IMR-90 (cell line): Measurements from ENCODE around the gene LGALS13. TPM values are rescaled to one million over a fixed set of nuclear protein-coding genes. Genes with fewer than 3 reads are reported as not detected.

ENCODE experiments used
- ATAC-seq: fragments of 200-7000 bp; cut with Tn5 transposase; 2 replicates; pipeline ENCODE4 v1.9.1; 2020; ENCODE audit warnings: low read depth, mild to moderate bottlenecking, moderate library complexity
- BruUV-seq: library from RNA; stranded (reverse); fragments of 400-500 nt; replicated peaks from 2 replicates; lab custom pipeline; 2021; lab: Mats Ljungman, UMichigan
- CTCF ChIA-PET: fragments of 300-600 bp; formaldehyde crosslinking; extraction: SDS; loops from one replicate; lab custom pipeline; 2021; ENCODE audit warnings: antibody characterized with exemption; lab: Yijun Ruan, JAX
- POLR2A ChIA-PET: fragments of 300-600 bp; sonication (Branson Sonifier 250); formaldehyde crosslinking; loops from one replicate; lab custom pipeline; 2022; ENCODE audit warnings: antibody characterized with exemption; ENCODE audit not compliant: unreplicated experiment; lab: Charles Lee
- DNase-seq: peaks from one replicate; pipeline ENCODE4 v3.0.0; 2013
- H2AFZ ChIP-seq: replicated peaks from 2 replicates; pipeline ENCODE3; 2013; ENCODE audit warnings: low read length, mild to moderate bottlenecking; ENCODE audit not compliant: poor library complexity
- H2AK5ac ChIP-seq: 2 replicates; pipeline ENCODE4 v1.6.1; 2013; ENCODE audit warnings: low read depth, low read length, inconsistent platforms
- H2AK9ac ChIP-seq: replicated peaks from 2 replicates; pipeline ENCODE3; 2013; ENCODE audit warnings: mild to moderate bottlenecking, low read depth, low read length, moderate library complexity; ENCODE audit not compliant: poor library complexity
- H2BK120ac ChIP-seq: 2 replicates; pipeline ENCODE4 v1.6.1; 2013; ENCODE audit warnings: low read depth, low read length, inconsistent platforms
- H2BK15ac ChIP-seq: 3 replicates; pipeline ENCODE4 v1.6.1; 2013; ENCODE audit warnings: low read depth, low read length, inconsistent platforms
- H2BK20ac ChIP-seq: 2 replicates; pipeline ENCODE4 v1.6.1; 2013; ENCODE audit warnings: low read depth, mild to moderate bottlenecking, inconsistent platforms, low read length, moderate library complexity
- H2BK5ac ChIP-seq: 2 replicates; pipeline ENCODE4 v1.6.1; 2013; ENCODE audit warnings: mild to moderate bottlenecking, low read depth, low read length, inconsistent platforms; ENCODE audit not compliant: poor library complexity, severe bottlenecking
- H3K14ac ChIP-seq: replicated peaks from 2 replicates; pipeline ENCODE4 v1.6.1; 2013; ENCODE audit warnings: low read depth, low read length, inconsistent platforms
- H3K18ac ChIP-seq: 2 replicates; pipeline ENCODE4 v1.6.1; 2013; ENCODE audit warnings: low read depth, low read length, control low read depth
- H3K23ac ChIP-seq: 2 replicates; pipeline ENCODE4 v1.6.1; 2013; ENCODE audit warnings: low read depth, low read length, inconsistent platforms
- H3K27ac ChIP-seq: 2 replicates; pipeline ENCODE4 v1.5.1; 2013; ENCODE audit warnings: mild to moderate bottlenecking, control low read depth, low read length; ENCODE audit not compliant: insufficient read depth
- H3K27me3 ChIP-seq: 2 replicates; pipeline ENCODE4 v1.6.1; 2013; ENCODE audit warnings: low read length; ENCODE audit not compliant: control insufficient read depth, insufficient read depth
- H3K36me3 ChIP-seq: 2 replicates; pipeline ENCODE4 v1.6.1; 2013; ENCODE audit warnings: low read length, mixed read lengths; ENCODE audit not compliant: control insufficient read depth, insufficient read depth
- H3K4ac ChIP-seq: 2 replicates; pipeline ENCODE4 v1.6.1; 2013; ENCODE audit warnings: low read depth, low read length, inconsistent platforms
- H3K4me1 ChIP-seq: 2 replicates; pipeline ENCODE4 v1.6.1; 2013; ENCODE audit warnings: low read length, mixed read lengths; ENCODE audit not compliant: control insufficient read depth, insufficient read depth
- H3K4me2 ChIP-seq: 2 replicates; pipeline ENCODE4 v1.6.1; 2013; ENCODE audit warnings: low read depth, mild to moderate bottlenecking, control low read depth, low read length, moderate library complexity
- H3K4me3 ChIP-seq: 2 replicates; pipeline ENCODE4 v1.5.1; 2013; ENCODE audit warnings: low read depth, mild to moderate bottlenecking, control low read depth, low read length, moderate library complexity; ENCODE audit not compliant: insufficient read depth
- H3K56ac ChIP-seq: 2 replicates; pipeline ENCODE4 v1.6.1; 2013; ENCODE audit warnings: low read length, inconsistent platforms; ENCODE audit not compliant: insufficient read depth; ENCODE audit errors: extremely low read depth
- H3K79me1 ChIP-seq, 2 experiments: 2 replicates each; pipeline ENCODE4 v1.6.1; 2013; ENCODE audit warnings: low read length in 2 of 2, inconsistent platforms in 1 of 2, low read depth in 1 of 2
- H3K9ac ChIP-seq: 2 replicates; pipeline ENCODE4 v1.6.1; 2013; ENCODE audit warnings: low read depth, low read length, control low read depth
- H3K9me1 ChIP-seq: 2 replicates; pipeline ENCODE4 v1.6.1; 2013; ENCODE audit warnings: low read length, inconsistent platforms; ENCODE audit not compliant: insufficient read depth
- H3K9me3 ChIP-seq: 2 replicates; pipeline ENCODE4 v1.6.1; 2013; ENCODE audit warnings: low read length; ENCODE audit not compliant: control insufficient read depth, insufficient read depth
- H4K20me1 ChIP-seq: 2 replicates; pipeline ENCODE4 v1.6.1; 2013; ENCODE audit warnings: low read length, inconsistent platforms; ENCODE audit not compliant: insufficient read depth
- H4K5ac ChIP-seq: 2 replicates; pipeline ENCODE4 v1.6.1; 2013; ENCODE audit warnings: mild to moderate bottlenecking, low read depth, low read length, control low read depth
- H4K8ac ChIP-seq, 2 experiments: 2 replicates each; pipeline ENCODE4 v1.6.1; 2013; ENCODE audit warnings: low read depth in 2 of 2, low read length in 2 of 2, control low read depth in 1 of 2, inconsistent platforms in 1 of 2
- H4K91ac ChIP-seq: 2 replicates; pipeline ENCODE4 v1.6.1; 2013; ENCODE audit warnings: low read depth, low read length, inconsistent platforms; ENCODE audit not compliant: insufficient read depth
- BHLHE40 ChIP-seq: fragments of 150-350 bp; IDR thresholded peaks from 2 replicates; pipeline ENCODE4 v1.6.1; 2016; ENCODE audit warnings: mild to moderate bottlenecking, low read depth, low read length
- CEBPB ChIP-seq: IDR thresholded peaks from 2 replicates; pipeline ENCODE4 v1.6.1; 2012; ENCODE audit warnings: low read depth, low read length, improper control_type of control experiment
- CHD1 ChIP-seq: IDR thresholded peaks from 2 replicates; pipeline ENCODE4 v1.6.1; 2012; ENCODE audit warnings: low read depth, low read length, improper control_type of control experiment
- FOS ChIP-seq: fragments of 150-350 bp; IDR thresholded peaks from 2 replicates; pipeline ENCODE4 v1.6.1; 2016; ENCODE audit warnings: low read depth, low read length
- MAFK ChIP-seq: IDR thresholded peaks from 2 replicates; pipeline ENCODE4 v1.6.1; 2012; ENCODE audit warnings: low read depth, low read length, improper control_type of control experiment
- MAZ ChIP-seq: IDR thresholded peaks from 2 replicates; pipeline ENCODE4 v1.6.1; 2012; ENCODE audit warnings: low read depth, mild to moderate bottlenecking, low read length, improper control_type of control experiment, moderate library complexity, borderline replicate concordance
- MXI1 ChIP-seq: IDR thresholded peaks from 2 replicates; pipeline ENCODE4 v1.6.1; 2012; ENCODE audit warnings: low read depth, mild to moderate bottlenecking, low read length, moderate library complexity, borderline replicate concordance
- NFE2L2 ChIP-seq: fragments of 150-350 bp; IDR thresholded peaks from 2 replicates; pipeline ENCODE4 v1.6.1; 2016; ENCODE audit warnings: low read depth, mild to moderate bottlenecking, low read length
- POLR2A ChIP-seq: IDR thresholded peaks from 2 replicates; pipeline ENCODE4 v1.6.1; 2012; ENCODE audit warnings: mild to moderate bottlenecking, low read depth, low read length
- RAD21 ChIP-seq: IDR thresholded peaks from 2 replicates; pipeline ENCODE4 v1.6.1; 2012; ENCODE audit warnings: low read length, improper control_type of control experiment
- RCOR1 ChIP-seq: IDR thresholded peaks from 2 replicates; pipeline ENCODE4 v1.6.1; 2012; ENCODE audit warnings: mild to moderate bottlenecking, low read length, improper control_type of control experiment; ENCODE audit not compliant: insufficient replicate concordance
- RFX5 ChIP-seq: IDR thresholded peaks from 2 replicates; pipeline ENCODE4 v1.8.0; 2012; ENCODE audit warnings: low read depth, mild to moderate bottlenecking, low read length, moderate library complexity
- SMC3 ChIP-seq: fragments of 150-350 bp; IDR thresholded peaks from 2 replicates; pipeline ENCODE4 v1.6.1; 2016; ENCODE audit warnings: low read depth, mild to moderate bottlenecking, antibody characterized with exemption, low read length, moderate library complexity
- USF2 ChIP-seq: fragments of 150-350 bp; IDR thresholded peaks from 2 replicates; pipeline ENCODE4 v1.6.1; 2017; ENCODE audit warnings: mild to moderate bottlenecking, antibody characterized with exemption, low read length, low read depth
- WGBS, 2 experiments: methylation state at CpG; one replicate each; pipeline versions ENCODE4 v1.1.5 to v1.1.7; 2013; ENCODE audit warnings: missing lambda C conversion rate in 2 of 2; ENCODE audit not compliant: insufficient read length in 1 of 2; ENCODE audit errors: extremely low coverage in 2 of 2; 5-methylcytosine and 5-hydroxymethylcytosine counted together
- dilution Hi-C: fragments of 300-500 bp; cut with HindIII; formaldehyde crosslinking; loops from one replicate; pipeline ENCODE4 v1.14.3; 2018; ENCODE audit warnings: low sequenced_read_pairs; ENCODE audit not compliant: unreplicated experiment
- in situ Hi-C: fragments of 300-500 bp; cut with MboI; formaldehyde crosslinking; loops from 3 replicates; pipeline ENCODE4 v1.14.3; 2019; ENCODE audit warnings: low sequenced_read_pairs, inconsistent platforms, mixed read lengths
- intact Hi-C: fragments of 100-400 bp; cut with micrococcal nuclease; formaldehyde crosslinking; loops from 2 replicates; pipeline ENCODE4 v1.10.0; 2022
- polyA plus RNA-seq, 3 experiments: library from polyadenylated mRNA; depleted of rRNA; stranded (reverse); fragments of >200 nt; gene quantifications; 2 replicates each; pipeline ENCODE4 v1.2.3, GENCODE V29; 2012; ENCODE audit warnings: low replicate concordance in 1 of 3
- total RNA-seq: library from RNA; depleted of rRNA; stranded (reverse); fragments of >200 nt; gene quantifications from 2 replicates; pipeline ENCODE4 v1.2.3, GENCODE V29; 2012
- TF ChIP-seq, protein P1 (sequence below): fragments of 150-350 bp; IDR thresholded peaks from 2 replicates; pipeline ENCODE4 v1.6.1; 2016; ENCODE audit warnings: low read depth, mild to moderate bottlenecking, low read length, moderate library complexity, borderline replicate concordance
- TF ChIP-seq, protein P2 (sequence below): conservative IDR thresholded peaks from 2 replicates; pipeline ENCODE4 v1.5.1; 2012; ENCODE audit warnings: mild to moderate bottlenecking, low read depth, low read length, improper control_type of control experiment

LGALS13 gene
- total and polyA plus RNA-seq, 2 of the 4 experiments (the other 2 are of a cell fraction), result not detected

DNA sequence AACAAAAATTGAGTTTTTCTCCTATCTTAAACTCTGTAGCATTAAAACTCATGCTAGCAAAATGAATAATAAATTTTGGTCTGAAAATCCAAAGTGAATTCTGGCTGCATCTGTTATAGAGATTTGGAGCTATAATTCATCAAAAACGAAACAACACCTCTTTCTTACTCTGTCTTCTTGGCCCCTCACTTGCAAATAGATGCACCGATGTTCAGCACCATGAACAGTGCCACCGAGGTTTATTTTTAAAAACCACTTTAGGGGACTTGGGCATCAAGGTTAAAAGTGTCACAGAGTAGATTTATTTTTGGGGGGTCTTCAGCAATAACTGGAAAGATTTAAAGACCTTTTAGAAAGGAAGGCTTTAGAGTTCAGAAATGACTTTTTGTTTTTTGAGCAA is 36.3 kb upstream of the LGALS13 start:
- Histone ChIP-seq H3K9me1 (peaks cover 2% of the 10 kb centered on the region; the same call in 1 of the 2 replicates), H2BK20ac (no peak overlapping the region), H3K27ac (no peak overlapping the region), H4K8ac (no peak overlapping the region), H4K20me1 (no peaks in the 10 kb centered on the region), H3K4ac (no peak overlapping the region), H3K79me1 (no peaks in the 10 kb centered on the region), H3K9me3 (no peaks in the 10 kb centered on the region), H3K18ac (no peak overlapping the region), H2BK5ac (no peak overlapping the region), H3K27me3 (no peaks in the 10 kb centered on the region; the same call in 1 of the 2 replicates), H3K14ac (no peak overlapping the region), H2AFZ (no peak overlapping the region), H3K4me1 (no peaks in the 10 kb centered on the region), H4K5ac (no peak overlapping the region), H3K9ac (no peak overlapping the region), H2BK120ac (no peak overlapping the region), H4K91ac (no peak overlapping the region), H2BK15ac (no peak overlapping the region), H3K4me3 (no peak overlapping the region), H3K56ac (no peak overlapping the region), H2AK5ac (no peak overlapping the region), H2AK9ac (no peak overlapping the region), H3K23ac (no peak overlapping the region), H3K4me2 (no peak overlapping the region), H3K36me3 (no peaks in the 10 kb centered on the region)
- intact Hi-C loops (no loop called here), in situ Hi-C loops (no loop called here), dilution Hi-C loops (no loop called here)
- CTCF ChIA-PET, result no interaction called here
- no TSS peak for BruUV-seq
- no peak for ATAC-seq
- TF ChIP-seq, protein P1, sequence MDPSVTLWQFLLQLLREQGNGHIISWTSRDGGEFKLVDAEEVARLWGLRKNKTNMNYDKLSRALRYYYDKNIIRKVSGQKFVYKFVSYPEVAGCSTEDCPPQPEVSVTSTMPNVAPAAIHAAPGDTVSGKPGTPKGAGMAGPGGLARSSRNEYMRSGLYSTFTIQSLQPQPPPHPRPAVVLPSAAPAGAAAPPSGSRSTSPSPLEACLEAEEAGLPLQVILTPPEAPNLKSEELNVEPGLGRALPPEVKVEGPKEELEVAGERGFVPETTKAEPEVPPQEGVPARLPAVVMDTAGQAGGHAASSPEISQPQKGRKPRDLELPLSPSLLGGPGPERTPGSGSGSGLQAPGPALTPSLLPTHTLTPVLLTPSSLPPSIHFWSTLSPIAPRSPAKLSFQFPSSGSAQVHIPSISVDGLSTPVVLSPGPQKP, result no peak
- TF ChIP-seq MAZ (no peak), CHD1 (no peak), NFE2L2 (no peak), RFX5 (no peak), FOS (no peak), RCOR1 (no peak), USF2 (no peak), CEBPB (no peak), MXI1 (no peak), MAFK (no peak), BHLHE40 (no peak), POLR2A (no peak), SMC3 (no peak), RAD21 (no peak)
- TF ChIP-seq, protein P2, sequence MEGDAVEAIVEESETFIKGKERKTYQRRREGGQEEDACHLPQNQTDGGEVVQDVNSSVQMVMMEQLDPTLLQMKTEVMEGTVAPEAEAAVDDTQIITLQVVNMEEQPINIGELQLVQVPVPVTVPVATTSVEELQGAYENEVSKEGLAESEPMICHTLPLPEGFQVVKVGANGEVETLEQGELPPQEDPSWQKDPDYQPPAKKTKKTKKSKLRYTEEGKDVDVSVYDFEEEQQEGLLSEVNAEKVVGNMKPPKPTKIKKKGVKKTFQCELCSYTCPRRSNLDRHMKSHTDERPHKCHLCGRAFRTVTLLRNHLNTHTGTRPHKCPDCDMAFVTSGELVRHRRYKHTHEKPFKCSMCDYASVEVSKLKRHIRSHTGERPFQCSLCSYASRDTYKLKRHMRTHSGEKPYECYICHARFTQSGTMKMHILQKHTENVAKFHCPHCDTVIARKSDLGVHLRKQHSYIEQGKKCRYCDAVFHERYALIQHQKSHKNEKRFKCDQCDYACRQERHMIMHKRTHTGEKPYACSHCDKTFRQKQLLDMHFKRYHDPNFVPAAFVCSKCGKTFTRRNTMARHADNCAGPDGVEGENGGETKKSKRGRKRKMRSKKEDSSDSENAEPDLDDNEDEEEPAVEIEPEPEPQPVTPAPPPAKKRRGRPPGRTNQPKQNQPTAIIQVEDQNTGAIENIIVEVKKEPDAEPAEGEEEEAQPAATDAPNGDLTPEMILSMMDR, result no peak
- no peak for DNase-seq
- no CpG with 5 or more reads among the region's 3 CpGs for WGBS, 2 experiments
- POLR2A ChIA-PET, result no interaction called here
